ENCODE measurements around the gene PLEKHG4B. TPM values are rescaled to one million over a fixed set of nuclear protein-coding genes. Genes with fewer than 3 reads are reported as not detected.

PLEKHG4B gene
- total and polyA plus RNA-seq, 2 experiments from 2014 or later: 9.9 to 20.1 TPM

- DNase-seq (ENCODE audit: low read depth in 1 of 2, low spot score in 1 of 2): no peak
- Histone ChIP-seq H3K9me3 (ENCODE audit: low read depth) (no peaks in the 10 kb centered on the region), H3K27ac (no peak overlapping the region), H3K27me3 (no peaks in the 10 kb centered on the region), H3K4me1 (ENCODE audit: low read depth) (no peaks in the 10 kb centered on the region), H3K36me3 (no peaks in the 10 kb centered on the region), H3K4me3 (no peak overlapping the region)
- no peak for TF ChIP-seq CTCF (IDR thresholded peaks at IDR 0.05; ENCODE audit: low read depth, low read length)
Measured at GRCh38 chr5:172841-173251, 80.9 kb downstream of the PLEKHG4B start.

- no peaks in the 10 kb centered on the region for H3K9me3 ChIP-seq (ENCODE audit: low read depth)
- no peak for TF ChIP-seq CTCF (IDR thresholded peaks at IDR 0.05; ENCODE audit: low read depth, low read length)
- no peaks in the 10 kb centered on the region for H3K4me1 ChIP-seq (ENCODE audit: low read depth)
- H3K27ac ChIP-seq: no peak overlapping the region
- H3K27me3 ChIP-seq: no peaks in the 10 kb centered on the region
- H3K4me3 ChIP-seq: no peak overlapping the region
- H3K36me3 ChIP-seq: no peaks in the 10 kb centered on the region
- no peak for DNase-seq (ENCODE audit: low read depth in 1 of 2, low spot score in 1 of 2)
Measured at GRCh38 chr5:173392-174290, 81.7 kb downstream of the PLEKHG4B start.

GRCh38 chr5:174291-174600 is 82.3 kb downstream of the PLEKHG4B start:
- Histone ChIP-seq H3K4me1 (ENCODE audit: low read depth) (no peaks in the 10 kb centered on the region), H3K4me3 (no peak overlapping the region), H3K27ac (no peak overlapping the region), H3K9me3 (ENCODE audit: low read depth) (no peaks in the 10 kb centered on the region), H3K27me3 (no peaks in the 10 kb centered on the region), H3K36me3 (no peaks in the 10 kb centered on the region)
- DNase-seq (ENCODE audit: low read depth in 1 of 2, low spot score in 1 of 2): no peak
- no peak for TF ChIP-seq CTCF (IDR thresholded peaks at IDR 0.05; ENCODE audit: low read depth, low read length)

- H3K9me3 ChIP-seq (ENCODE audit: low read depth): no peaks in the 10 kb centered on the region
- H3K27me3 ChIP-seq: no peaks in the 10 kb centered on the region
- peaks cover 2% of the 10 kb centered on the region for H3K4me1 ChIP-seq (ENCODE audit: low read depth)
- DNase-seq (ENCODE audit: low read depth in 1 of 2, low spot score in 1 of 2): no peak
- H3K4me3 ChIP-seq: no peak overlapping the region
- no peaks in the 10 kb centered on the region for H3K36me3 ChIP-seq
- H3K27ac ChIP-seq: no peak overlapping the region
- no peak for TF ChIP-seq CTCF (IDR thresholded peaks at IDR 0.05; ENCODE audit: low read depth, low read length)
Measured at GRCh38 chr5:174876-175465, 83.0 kb downstream of the PLEKHG4B start.

GRCh38 chr5:176296-176823 is 84.4 kb downstream of the PLEKHG4B start:
- no peaks in the 10 kb centered on the region for H3K9me3 ChIP-seq (ENCODE audit: low read depth)
- H3K36me3 ChIP-seq: no peaks in the 10 kb centered on the region
- no peaks in the 10 kb centered on the region for H3K27me3 ChIP-seq
- no peak overlapping the region for H3K4me3 ChIP-seq
- no peak overlapping the region for H3K27ac ChIP-seq
- no peak for DNase-seq (ENCODE audit: low read depth in 1 of 2, low spot score in 1 of 2)
- no peak for TF ChIP-seq CTCF (IDR thresholded peaks at IDR 0.05; ENCODE audit: low read depth, low read length)
- peaks cover 8% of the 10 kb centered on the region for H3K4me1 ChIP-seq (ENCODE audit: low read depth)
